Astrocyte of the cerebellum (primary cell): Measurements from ENCODE around the gene ATP1A1.

ENCODE experiments used
- DNase-seq: peaks from one replicate; pipeline ENCODE4 v3.0.0-alpha.2; 2011; ENCODE audit warnings: low read depth
- H3K4me3 ChIP-seq: 2 replicates; pipeline ENCODE4 v1.5.1; 2011; ENCODE audit warnings: mild to moderate bottlenecking, low read depth, low read length, moderate library complexity
- CTCF ChIP-seq: IDR thresholded peaks from 2 replicates; pipeline ENCODE4 v1.5.1; 2012; ENCODE audit warnings: low read length, low read depth, moderate library complexity, mild to moderate bottlenecking; ENCODE audit errors: missing control alignments
- in situ Hi-C: cut with HindIII; loops from 2 replicates; pipeline ENCODE4 v1.10.0; 2017; ENCODE audit warnings: low sequenced_read_pairs

ATP1A1 gene

GRCh38 chr1:116357487-116357886 is 15.6 kb upstream of the ATP1A1 start:
- no peak overlapping the region for H3K4me3 ChIP-seq
- TF ChIP-seq CTCF, result no peak
- no peak for DNase-seq
- in situ Hi-C loops, result no loop called here

- no peak for DNase-seq
- H3K4me3 ChIP-seq, result no peak overlapping the region
- in situ Hi-C loops, result no loop called here
- TF ChIP-seq CTCF, result no peak
Observed at GRCh38 chr1:116359060-116359830, 13.8 kb upstream of the ATP1A1 start.

GRCh38 chr1:116359871-116360270 is 13.2 kb upstream of the ATP1A1 start:
- DNase-seq, result no peak
- in situ Hi-C loops, result no loop called here

GRCh38 chr1:116360429-116361173 is 12.4 kb upstream of the ATP1A1 start:
- TF ChIP-seq CTCF, result no peak
- in situ Hi-C loops, result no loop called here
- DNase-seq, result no peak
- H3K4me3 ChIP-seq, result no peak overlapping the region

More at GRCh38 chr1:116359871-116360270, 13.2 kb upstream of the ATP1A1 start:
- TF ChIP-seq CTCF, result no peak
- no peak overlapping the region for H3K4me3 ChIP-seq

GRCh38 chr1:116361648-116362047 is 11.4 kb upstream of the ATP1A1 start:
- no peak for TF ChIP-seq CTCF
- no peak for DNase-seq
- no peak overlapping the region for H3K4me3 ChIP-seq
- in situ Hi-C loops, result no loop called here

- TF ChIP-seq CTCF, result no peak
- no peak overlapping the region for H3K4me3 ChIP-seq
- in situ Hi-C loops, result no loop called here
- DNase-seq, result no peak
Observed at GRCh38 chr1:116362050-116362449, 11.0 kb upstream of the ATP1A1 start.
